Endothelial cell of umbilical vein (primary cell): ENCODE measurements around the gene LYRM4. TPM values are rescaled to one million over a fixed set of nuclear protein-coding genes. Genes with fewer than 3 reads are reported as not detected.

Experiments
- BruUV-seq: library from RNA; stranded (reverse); fragments of 400-500 nt; replicated peaks from 2 replicates; lab custom pipeline; 2021; lab: Mats Ljungman, UMichigan
- CTCF ChIA-PET: fragments of 300-600, 350-600 bp; sonication (Branson Sonifier 250); formaldehyde crosslinking; loops from one replicate; lab custom pipeline; 2021; ENCODE audit warnings: antibody characterized with exemption, inconsistent platforms; lab: Charles Lee
- POLR2A ChIA-PET: fragments of 300-600, 350-600 bp; sonication (Branson Sonifier 250); formaldehyde crosslinking; loops from one replicate; lab custom pipeline; 2021; ENCODE audit warnings: antibody characterized with exemption, inconsistent platforms; lab: Charles Lee
- DNase-seq: peaks from one replicate; pipeline ENCODE4 v3.0.0-alpha.2; 2011; ENCODE audit warnings: low read depth, low spot score
- FAIRE-seq: peaks from 2 replicates; lab custom pipeline; 2011; peaks lifted over from hg19 to GRCh38; lab: Jason Lieb, UNC
- H2AFZ ChIP-seq: 2 replicates; pipeline ENCODE4 v1.6.0; 2012; ENCODE audit warnings: low read depth, low read length, control low read depth, inconsistent platforms
- H3K27ac ChIP-seq: 2 replicates; pipeline ENCODE4 v1.5.1; 2011; ENCODE audit warnings: low read depth, mild to moderate bottlenecking, control low read depth, low read length, moderate library complexity; ENCODE audit not compliant: insufficient read depth
- H3K27me3 ChIP-seq, 2 experiments: 2 replicates each; pipeline versions ENCODE4 v1.6.0 to v1.6.1; 2011; ENCODE audit warnings: low read length in 2 of 2, mixed read lengths in 1 of 2; ENCODE audit not compliant: control insufficient read depth in 2 of 2, insufficient read depth in 2 of 2
- H3K36me3 ChIP-seq, 2 experiments: 2 replicates in 1 of 2; 3 replicates in 1 of 2; pipeline ENCODE4 v1.5.1; 2011; ENCODE audit warnings: low read length in 2 of 2, mild to moderate bottlenecking in 1 of 2, moderate library complexity in 1 of 2; ENCODE audit not compliant: control insufficient read depth in 2 of 2, insufficient read depth in 2 of 2; ENCODE audit errors: extremely low read depth in 1 of 2
- H3K4me1 ChIP-seq: 3 replicates; pipeline ENCODE4 v1.5.1; 2011; ENCODE audit warnings: mild to moderate bottlenecking, low read length; ENCODE audit not compliant: control insufficient read depth, insufficient read depth; ENCODE audit errors: extremely low read depth
- H3K4me2 ChIP-seq: 2 replicates; pipeline ENCODE4 v1.6.1; 2011; ENCODE audit warnings: low read length, control low read depth, mixed read lengths; ENCODE audit not compliant: insufficient read depth
- H3K4me3 ChIP-seq, 3 experiments: fragments of 200-600 bp in 1 of 3; sonication (generic), shearing (Covaris generic) in 1 of 3; replicated peaks in 1 of 3; 2 replicates each; pipeline ENCODE4 v1.5.1; 2011 to 2016; ENCODE audit warnings: control low read depth in 3 of 3, low read length in 3 of 3, mild to moderate bottlenecking in 2 of 3, inconsistent platforms in 1 of 3, low read depth in 1 of 3, moderate library complexity in 1 of 3; ENCODE audit not compliant: insufficient read depth in 1 of 3
- H3K79me2 ChIP-seq: 2 replicates; pipeline ENCODE4 v1.6.0; 2012; ENCODE audit warnings: low read length, inconsistent platforms; ENCODE audit not compliant: control insufficient read depth, insufficient read depth
- H3K9ac ChIP-seq: replicated peaks from 2 replicates; pipeline ENCODE3; 2011; ENCODE audit warnings: low read length, control low read depth; ENCODE audit not compliant: insufficient read depth; ENCODE audit errors: extremely low read depth
- H3K9me1 ChIP-seq: replicated peaks from 3 replicates; pipeline ENCODE4 v1.6.0; 2011; ENCODE audit warnings: mild to moderate bottlenecking, low read length; ENCODE audit not compliant: control insufficient read depth, insufficient read depth; ENCODE audit errors: extremely low read depth
- H3K9me3 ChIP-seq: replicated peaks from 2 replicates; pipeline ENCODE4 v1.5.1; 2012; ENCODE audit warnings: low read length, inconsistent platforms; ENCODE audit not compliant: control insufficient read depth, insufficient read depth
- H4K20me1 ChIP-seq: replicated peaks from 2 replicates; pipeline ENCODE3; 2011; ENCODE audit warnings: mild to moderate bottlenecking, low read length; ENCODE audit not compliant: control insufficient read depth, insufficient read depth; ENCODE audit errors: extremely low read depth
- CTCF ChIP-seq, 2 donors: IDR thresholded peaks; 1 replicate in 1 of 2; 2 replicates in 1 of 2; pipeline ENCODE4 v1.5.1; 2011; ENCODE audit warnings: low read length in 2 of 2, mild to moderate bottlenecking in 2 of 2, moderate library complexity in 2 of 2, control low read depth in 1 of 2, inconsistent platforms in 1 of 2, low read depth in 1 of 2; ENCODE audit not compliant: insufficient read depth in 1 of 2; ENCODE audit errors: extremely low read depth in 1 of 2
- EZH2 ChIP-seq: IDR thresholded peaks from 2 replicates; pipeline ENCODE4 v1.6.1; 2012; ENCODE audit warnings: borderline replicate concordance, low read depth, mild to moderate bottlenecking, moderate library complexity, low read length, inconsistent platforms; ENCODE audit not compliant: severe bottlenecking
- FOS ChIP-seq: IDR thresholded peaks from 2 replicates; pipeline ENCODE4 v1.6.1; 2011; ENCODE audit warnings: mild to moderate bottlenecking, low read length, moderate library complexity, borderline replicate concordance; ENCODE audit not compliant: insufficient read depth
- GATA2 ChIP-seq: IDR thresholded peaks from 2 replicates; pipeline ENCODE4 v1.7.0; 2011; ENCODE audit warnings: low read depth, mild to moderate bottlenecking, moderate library complexity, mixed read lengths, low read length; ENCODE audit not compliant: insufficient read length, insufficient read depth
- JUN ChIP-seq: IDR thresholded peaks from 2 replicates; pipeline ENCODE4 v1.6.1; 2011; ENCODE audit warnings: borderline replicate concordance, low read depth; ENCODE audit not compliant: insufficient read length, insufficient read depth
- MAX ChIP-seq: IDR thresholded peaks from 2 replicates; pipeline ENCODE4 v1.6.1; 2011; ENCODE audit not compliant: insufficient read depth, insufficient read length
- MYC ChIP-seq: IDR thresholded peaks from one replicate; pipeline ENCODE4 v1.6.1; 2011; ENCODE audit warnings: mild to moderate bottlenecking, low read depth, low read length
- POLR2A ChIP-seq: IDR thresholded peaks from 2 replicates; pipeline ENCODE4 v1.6.1; 2012; ENCODE audit warnings: low read depth, mild to moderate bottlenecking, control low read depth, low read length
- POLR2AphosphoS5 ChIP-seq: IDR thresholded peaks from 2 replicates; pipeline ENCODE4 v1.6.1; 2012; ENCODE audit warnings: low read depth, mild to moderate bottlenecking, control low read depth, low read length, moderate library complexity; ENCODE audit not compliant: insufficient read depth
- dilution Hi-C: fragments of 300-500 bp; cut with MboI; formaldehyde crosslinking; loops from one replicate; pipeline ENCODE4 v1.15.0; 2019; ENCODE audit warnings: low sequenced_read_pairs; ENCODE audit not compliant: extremely low pct_ligation_motif_present
- intact Hi-C: fragments of 100-400 bp; cut with micrococcal nuclease; formaldehyde crosslinking; loops from one replicate; pipeline ENCODE4 v1.10.0; 2022
- polyA plus RNA-seq, 4 experiments: library from polyadenylated mRNA; depleted of rRNA in 3 of 4; stranded (reverse) in 3 of 4; unstranded in 1 of 4; fragments of >200 nt; gene quantifications; 2 replicates each; pipeline versions ENCODE4 v1.2.1 to v1.2.3, GENCODE V29; 2011 to 2012; ENCODE audit warnings: missing spikeins in 1 of 4
- total RNA-seq: library from RNA; stranded (reverse); gene quantifications from 2 replicates; pipeline ENCODE4 v1.2.3, GENCODE V29; 2021

Gene LYRM4
- total and polyA plus RNA-seq, 2 donors (not counting 3 experiments of a cell fraction or from before 2014, with no cell fraction given) = 39.5 to 44.0 TPM

GRCh38 chr6:5300206-5300764 is 39.5 kb upstream of the LYRM4 start:
- H2AFZ ChIP-seq = no peak overlapping the region

More at GRCh38 chr6:5300206-5300764, 39.5 kb upstream of the LYRM4 start:
- TF ChIP-seq JUN = no peak
- no peak for TF ChIP-seq MYC
- TF ChIP-seq MAX = no peak
- TF ChIP-seq POLR2A = no peak
- no peak for TF ChIP-seq GATA2
- TF ChIP-seq CTCF (IDR thresholded peaks at IDR 0.05; ENCODE audit: extremely low read depth in 1 of 2, insufficient read depth in 1 of 2, low read depth in 1 of 2, low read length in 2 of 2) = no peak
- TF ChIP-seq POLR2AphosphoS5 = no peak
- no peak for TF ChIP-seq EZH2
- TF ChIP-seq FOS = no peak
- Histone ChIP-seq H3K9ac (no peak overlapping the region), H3K27me3 (no peaks in the 10 kb centered on the region), H3K4me2 (no peak overlapping the region), H3K9me3 (no peaks in the 10 kb centered on the region), H3K4me1 (no peaks in the 10 kb centered on the region), H3K79me2 (no peaks in the 10 kb centered on the region), H3K36me3 (no peaks in the 10 kb centered on the region), H3K4me3 (no peak overlapping the region), H3K9me1 (no peaks in the 10 kb centered on the region), H3K27ac (no peak overlapping the region), H4K20me1 (no peaks in the 10 kb centered on the region)
- no peak for FAIRE-seq
- POLR2A ChIA-PET = interaction anchor here (1.2 kb wide), 1 partner anchor 9 kb away, joined by 3 read pairs; no protein-coding TSS in a partner anchor
- dilution Hi-C loops (no loop called here), intact Hi-C loops (no loop called here)
- BruUV-seq = no TSS peak
- CTCF ChIA-PET = interaction anchor here (1.0 to 1.1 kb wide), 2 partner anchors 20 to 157 kb away, joined by 3 to 4 read pairs; no protein-coding TSS in a partner anchor
- no peak for DNase-seq
